Measurements from ENCODE around the gene RPS17. TPM values are rescaled to one million over a fixed set of nuclear protein-coding genes. Genes with fewer than 3 reads are reported as not detected.

The RPS17 gene
- total and polyA plus RNA-seq, 10 of the 15 experiments (the other 5 are each of a cell fraction or from before 2014, with no cell fraction given) = 1,223 to 7,871 (median 3,879) TPM

DNA sequence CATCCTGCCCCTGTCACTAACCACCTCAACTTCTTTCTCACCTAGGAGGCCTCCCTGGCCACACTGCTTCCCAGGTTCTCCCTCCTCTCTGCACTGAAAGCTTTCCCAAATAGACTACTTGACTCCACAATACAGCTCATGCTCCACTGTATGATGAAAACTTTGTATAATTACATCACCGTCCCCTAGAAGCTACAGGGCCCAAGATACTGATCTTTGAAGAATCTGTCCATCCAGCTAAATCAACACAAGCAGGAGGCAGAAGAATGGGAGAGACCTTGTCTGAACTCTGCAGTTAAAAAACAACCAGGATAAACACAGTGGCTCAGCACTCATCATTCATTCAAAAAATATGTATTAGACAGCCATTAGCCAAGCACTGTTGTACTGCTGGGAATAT lies 26.4 kb upstream of the RPS17 start:
- intact Hi-C loops (cut with micrococcal nuclease; ENCODE audit: unreplicated experiment) (no loop called here), in situ Hi-C loops (cut with MboI) (no loop called here)
- H3K79me2 ChIP-seq (ENCODE audit: control insufficient read depth, insufficient read depth, low read length) = no peaks in the 10 kb centered on the region
- no peak overlapping the region for H3K4me3 ChIP-seq
- no peak overlapping the region for H3K4me2 ChIP-seq (ENCODE audit: control insufficient read depth, insufficient read depth)
- no peak for TF ChIP-seq CHD4 (IDR thresholded peaks at IDR 0.05)
- no peak for TF ChIP-seq CBX3 (IDR thresholded peaks at IDR 0.05; ENCODE audit: borderline replicate concordance, low read depth)
- TF ChIP-seq, protein P1, sequence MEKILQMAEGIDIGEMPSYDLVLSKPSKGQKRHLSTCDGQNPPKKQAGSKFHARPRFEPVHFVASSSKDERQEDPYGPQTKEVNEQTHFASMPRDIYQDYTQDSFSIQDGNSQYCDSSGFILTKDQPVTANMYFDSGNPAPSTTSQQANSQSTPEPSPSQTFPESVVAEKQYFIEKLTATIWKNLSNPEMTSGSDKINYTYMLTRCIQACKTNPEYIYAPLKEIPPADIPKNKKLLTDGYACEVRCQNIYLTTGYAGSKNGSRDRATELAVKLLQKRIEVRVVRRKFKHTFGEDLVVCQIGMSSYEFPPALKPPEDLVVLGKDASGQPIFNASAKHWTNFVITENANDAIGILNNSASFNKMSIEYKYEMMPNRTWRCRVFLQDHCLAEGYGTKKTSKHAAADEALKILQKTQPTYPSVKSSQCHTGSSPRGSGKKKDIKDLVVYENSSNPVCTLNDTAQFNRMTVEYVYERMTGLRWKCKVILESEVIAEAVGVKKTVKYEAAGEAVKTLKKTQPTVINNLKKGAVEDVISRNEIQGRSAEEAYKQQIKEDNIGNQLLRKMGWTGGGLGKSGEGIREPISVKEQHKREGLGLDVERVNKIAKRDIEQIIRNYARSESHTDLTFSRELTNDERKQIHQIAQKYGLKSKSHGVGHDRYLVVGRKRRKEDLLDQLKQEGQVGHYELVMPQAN (conservative IDR thresholded peaks at IDR 0.05) = no peak
- no peak for TF ChIP-seq EGR1 (IDR thresholded peaks at IDR 0.05; ENCODE audit: borderline replicate concordance in 1 of 2, low read depth in 2 of 2, low read length in 2 of 2)
- no peak for TF ChIP-seq SP1 (IDR thresholded peaks at IDR 0.05; ENCODE audit: low read depth, low read length)
- TF ChIP-seq NRF1 (conservative IDR thresholded peaks at IDR 0.05; ENCODE audit: low read depth, low read length) = no peak
- no peak for TF ChIP-seq IKZF2 (IDR thresholded peaks at IDR 0.05)
- TF ChIP-seq POLR2AphosphoS5 (IDR thresholded peaks at IDR 0.05; ENCODE audit: low read length) = no peak
- no peak for TF ChIP-seq FOS (IDR thresholded peaks at IDR 0.05; ENCODE audit: borderline replicate concordance, extremely low read depth, insufficient read length)
- TF ChIP-seq, protein P2, sequence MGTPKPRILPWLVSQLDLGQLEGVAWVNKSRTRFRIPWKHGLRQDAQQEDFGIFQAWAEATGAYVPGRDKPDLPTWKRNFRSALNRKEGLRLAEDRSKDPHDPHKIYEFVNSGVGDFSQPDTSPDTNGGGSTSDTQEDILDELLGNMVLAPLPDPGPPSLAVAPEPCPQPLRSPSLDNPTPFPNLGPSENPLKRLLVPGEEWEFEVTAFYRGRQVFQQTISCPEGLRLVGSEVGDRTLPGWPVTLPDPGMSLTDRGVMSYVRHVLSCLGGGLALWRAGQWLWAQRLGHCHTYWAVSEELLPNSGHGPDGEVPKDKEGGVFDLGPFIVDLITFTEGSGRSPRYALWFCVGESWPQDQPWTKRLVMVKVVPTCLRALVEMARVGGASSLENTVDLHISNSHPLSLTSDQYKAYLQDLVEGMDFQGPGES (IDR thresholded peaks at IDR 0.05) = no peak
- no peak for TF ChIP-seq ZNF384 (IDR thresholded peaks at IDR 0.05; ENCODE audit: borderline replicate concordance, low read depth, low read length)
- TF ChIP-seq TCF7 (IDR thresholded peaks at IDR 0.05; ENCODE audit: borderline replicate concordance) = no peak
- TF ChIP-seq, protein P3, sequence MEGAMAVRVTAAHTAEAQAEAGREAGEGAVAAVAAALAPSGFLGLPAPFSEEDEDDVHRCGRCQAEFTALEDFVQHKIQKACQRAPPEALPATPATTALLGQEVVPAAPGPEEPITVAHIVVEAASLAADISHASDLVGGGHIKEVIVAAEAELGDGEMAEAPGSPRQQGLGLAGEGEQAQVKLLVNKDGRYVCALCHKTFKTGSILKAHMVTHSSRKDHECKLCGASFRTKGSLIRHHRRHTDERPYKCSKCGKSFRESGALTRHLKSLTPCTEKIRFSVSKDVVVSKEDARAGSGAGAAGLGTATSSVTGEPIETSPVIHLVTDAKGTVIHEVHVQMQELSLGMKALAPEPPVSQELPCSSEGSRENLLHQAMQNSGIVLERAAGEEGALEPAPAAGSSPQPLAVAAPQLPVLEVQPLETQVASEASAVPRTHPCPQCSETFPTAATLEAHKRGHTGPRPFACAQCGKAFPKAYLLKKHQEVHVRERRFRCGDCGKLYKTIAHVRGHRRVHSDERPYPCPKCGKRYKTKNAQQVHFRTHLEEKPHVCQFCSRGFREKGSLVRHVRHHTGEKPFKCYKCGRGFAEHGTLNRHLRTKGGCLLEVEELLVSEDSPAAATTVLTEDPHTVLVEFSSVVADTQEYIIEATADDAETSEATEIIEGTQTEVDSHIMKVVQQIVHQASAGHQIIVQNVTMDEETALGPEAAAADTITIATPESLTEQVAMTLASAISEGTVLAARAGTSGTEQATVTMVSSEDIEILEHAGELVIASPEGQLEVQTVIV (IDR thresholded peaks at IDR 0.05; ENCODE audit: borderline replicate concordance, partially characterized antibody) = no peak
- ChIA-PET CTCF (no interaction called here), POLR2A (no interaction called here), RAD21 (ENCODE audit: unreplicated experiment) (no interaction called here), SMC1A (ENCODE audit: uncharacterized antibody, unreplicated experiment) (no interaction called here)
- WGBS (ENCODE audit: insufficient coverage, insufficient replicate concordance, low lambda C conversion rate, missing lambda C conversion rate) = 0% methylated on average over 1 of the region's 1 CpG
- no peaks in the 10 kb centered on the region for H3K4me1 ChIP-seq (ENCODE audit: control insufficient read depth, insufficient read depth, low read length)
- ATAC-seq (no peak), DNase-seq (ENCODE audit: low read depth, low spot score) (no peak), FAIRE-seq (no peak)
- H2AFZ ChIP-seq (ENCODE audit: control insufficient read depth, low read depth, low read length) = no peak overlapping the region
- H3K27me3 ChIP-seq (replicated peaks in 1 of 2; ENCODE audit: control insufficient read depth in 2 of 2, insufficient read depth in 2 of 2, low read length in 1 of 2) = peaks cover 2 to 8% of the 10 kb centered on the region in 2 experiments; a peak in 3 of 4 replicates
- no peaks in the 10 kb centered on the region for H3K9me3 ChIP-seq (replicated peaks; ENCODE audit: control insufficient read depth, insufficient read depth, low read length)
- no peak overlapping the region for H3K9ac ChIP-seq (ENCODE audit: control insufficient read depth, insufficient read depth, low read length)
- BruUV-seq (replicated peaks) = no TSS peak
- no peaks in the 10 kb centered on the region for H4K20me1 ChIP-seq (ENCODE audit: control insufficient read depth, insufficient read depth)
- no peak overlapping the region for H3K27ac ChIP-seq (ENCODE audit: control insufficient read depth, insufficient read depth)
- H3K36me3 ChIP-seq (ENCODE audit: control insufficient read depth in 2 of 2, insufficient read depth in 2 of 2, low read length in 1 of 2) = no peaks in the 10 kb centered on the region
